HCT116 (cell line): ENCODE measurements around the gene KNSTRN. TPM values are rescaled to one million over a fixed set of nuclear protein-coding genes. Genes with fewer than 3 reads are reported as not detected.

Experiments used
- ATAC-seq: fragments of 200-7000 bp; cut with Tn5 transposase; 2 replicates; pipeline ENCODE4 v1.9.1; 2020; ENCODE audit warnings: mild to moderate bottlenecking, moderate library complexity
- BruUV-seq: library from RNA; stranded (reverse); fragments of 400-500 nt; replicated peaks from 2 replicates; lab custom pipeline; 2021; lab: Mats Ljungman, UMichigan
- CTCF ChIA-PET: fragments of 300-600 bp; sonication (Branson Sonifier 250); formaldehyde crosslinking; loops from one replicate; lab custom pipeline; 2021; ENCODE audit warnings: antibody characterized with exemption; lab: Charles Lee
- POLR2A ChIA-PET: fragments of 300-600, 350-600 bp; sonication (Branson Sonifier 250); formaldehyde crosslinking; loops from one replicate; lab custom pipeline; 2021; ENCODE audit warnings: antibody characterized with exemption; lab: Charles Lee
- RAD21 ChIA-PET, 2 experiments: fragments of 300-600 bp; sonication (Branson Sonifier 250); formaldehyde crosslinking; loops; one replicate each; lab custom pipeline; 2023; ENCODE audit warnings: low total read pairs in 2 of 2; ENCODE audit not compliant: uncharacterized antibody in 2 of 2, unreplicated experiment in 2 of 2, low non-redundant PET in 1 of 2; lab: Charles Lee
- DNase-seq: peaks from one replicate; pipeline ENCODE4 v3.0.0-alpha.2; 2010; ENCODE audit warnings: low read depth, low spot score
- H2AFZ ChIP-seq: fragments of 200-600 bp; shearing (Covaris generic), sonication (generic); 2 replicates; pipeline ENCODE4 v1.6.1; 2017; ENCODE audit warnings: low read depth, mixed run types, mixed read lengths, antibody characterized with exemption, low read length; ENCODE audit not compliant: poor library complexity, severe bottlenecking
- H3K27ac ChIP-seq: 2 replicates; pipeline ENCODE4 v1.5.1; 2012; ENCODE audit warnings: low read depth, low read length
- H3K27me3 ChIP-seq: fragments of 200-600 bp; sonication (generic); 2 replicates; pipeline ENCODE4 v1.6.1; 2016; ENCODE audit warnings: mixed run types, low read length, mixed read lengths; ENCODE audit not compliant: insufficient read depth
- H3K36me3 ChIP-seq, 2 experiments: fragments of 200-500 bp in 1 of 2; fragments of 200-600 bp in 1 of 2; sonication (Bioruptor generic) in 1 of 2; sonication (generic) in 1 of 2; 2 replicates each; pipeline versions ENCODE4 v1.5.1 to v1.6.1; 2014 to 2016; ENCODE audit warnings: low read length in 2 of 2, inconsistent platforms in 1 of 2, mixed read lengths in 1 of 2, mixed run types in 1 of 2; ENCODE audit not compliant: insufficient read depth in 2 of 2, control insufficient read depth in 1 of 2
- H3K4me1 ChIP-seq, 2 experiments: fragments of 200-600 bp in 1 of 2; sonication (generic) in 1 of 2; 2 replicates each; pipeline versions ENCODE4 v1.5.1 to v1.6.1; 2012 to 2017; ENCODE audit warnings: low read length in 2 of 2, inconsistent platforms in 1 of 2, mild to moderate bottlenecking in 1 of 2, mixed read lengths in 1 of 2, mixed run types in 1 of 2, moderate library complexity in 1 of 2; ENCODE audit not compliant: insufficient read depth in 2 of 2, control insufficient read depth in 1 of 2
- H3K4me2 ChIP-seq: fragments of 200-600 bp; sonication (generic); 2 replicates; pipeline ENCODE4 v1.6.1; 2017; ENCODE audit warnings: mixed run types, low read length, mixed read lengths
- H3K4me3 ChIP-seq, 2 experiments: fragments of 200-600 bp in 1 of 2; sonication (generic) in 1 of 2; replicated peaks in 1 of 2; 2 replicates each; pipeline ENCODE4 v1.5.1; 2011 to 2016; ENCODE audit warnings: low read length in 2 of 2, control low read depth in 1 of 2, low read depth in 1 of 2, mild to moderate bottlenecking in 1 of 2, mixed read lengths in 1 of 2, mixed run types in 1 of 2
- H3K79me2 ChIP-seq: fragments of 200-600 bp; sonication (generic); 2 replicates; pipeline ENCODE4 v1.6.1; 2017; ENCODE audit warnings: mild to moderate bottlenecking, mixed run types, low read length, moderate library complexity, mixed read lengths; ENCODE audit not compliant: insufficient read depth
- H3K9ac ChIP-seq: fragments of 200-600 bp; sonication (generic); 2 replicates; pipeline ENCODE4 v1.6.1; 2016; ENCODE audit warnings: low read length, mixed read lengths
- H3K9me2 ChIP-seq: fragments of 200-600 bp; sonication (generic), shearing (Covaris generic); 2 replicates; pipeline ENCODE4 v1.6.1; 2017; ENCODE audit warnings: mixed run types, mild to moderate bottlenecking, moderate library complexity; ENCODE audit not compliant: insufficient read depth
- H3K9me3 ChIP-seq, 2 experiments: fragments of 200-500 bp in 1 of 2; fragments of 200-600 bp in 1 of 2; sonication (Bioruptor generic) in 1 of 2; sonication (generic) in 1 of 2; 2 replicates each; pipeline ENCODE4 v1.6.1; 2014 to 2017; ENCODE audit warnings: low read length in 2 of 2, mixed read lengths in 2 of 2, inconsistent platforms in 1 of 2, low read depth in 1 of 2, mild to moderate bottlenecking in 1 of 2, mixed run types in 1 of 2, moderate library complexity in 1 of 2; ENCODE audit not compliant: control insufficient read depth in 1 of 2, insufficient read depth in 1 of 2
- H4K20me1 ChIP-seq: fragments of 200-600 bp; sonication (generic), shearing (Covaris generic); 2 replicates; pipeline ENCODE4 v1.6.1; 2017; ENCODE audit warnings: mixed run types, mild to moderate bottlenecking, moderate library complexity; ENCODE audit not compliant: insufficient read depth
- CBX3 ChIP-seq: IDR thresholded peaks from 2 replicates; pipeline ENCODE4 v1.6.1; 2012; ENCODE audit warnings: low read depth
- EZH2phosphoT487 ChIP-seq: fragments of 200-600 bp; IDR thresholded peaks from 2 replicates; pipeline ENCODE4 v1.6.1; 2018; ENCODE audit warnings: antibody characterized with exemption, borderline replicate concordance
- POLR2AphosphoS5 ChIP-seq: IDR thresholded peaks from 2 replicates; pipeline ENCODE4 v1.6.1; 2011; ENCODE audit warnings: mild to moderate bottlenecking, low read depth, low read length, moderate library complexity
- REST ChIP-seq: IDR thresholded peaks from 2 replicates; pipeline ENCODE4 v1.6.1; 2012; ENCODE audit warnings: low read depth
- SIN3A ChIP-seq: IDR thresholded peaks from 2 replicates; pipeline ENCODE4 v1.6.1; 2012; ENCODE audit warnings: low read depth
- SP1 ChIP-seq: IDR thresholded peaks from 2 replicates; pipeline ENCODE4 v1.6.1; 2012; ENCODE audit warnings: low read depth
- YY1 ChIP-seq: IDR thresholded peaks from 2 replicates; pipeline ENCODE4 v1.6.1; 2011; ENCODE audit warnings: low read length, low read depth, moderate library complexity, mild to moderate bottlenecking; ENCODE audit not compliant: insufficient replicate concordance; ENCODE audit errors: extremely low read depth
- ZBTB33 ChIP-seq: IDR thresholded peaks from 2 replicates; pipeline ENCODE4 v1.6.1; 2011; ENCODE audit warnings: mild to moderate bottlenecking, low read length, moderate library complexity; ENCODE audit not compliant: insufficient replicate concordance; ENCODE audit errors: extremely low read depth
- intact Hi-C: fragments of 100-400 bp; cut with micrococcal nuclease; formaldehyde crosslinking; loops from 2 replicates; pipeline ENCODE4 v1.10.0; 2022
- total RNA-seq: library from RNA; stranded (reverse); gene quantifications from one replicate; pipeline ENCODE4 v1.2.1, GENCODE V29; 2021; ENCODE audit not compliant: unreplicated experiment

KNSTRN gene
- total RNA-seq, 1 experiment from 2014 or later = 84.1 TPM

- CTCF ChIA-PET = interaction anchor here (0.7 kb wide), 1 partner anchor 59 kb away, joined by 3 read pairs; the partner anchor contains the start of gene CCDC9B
- no peak for ATAC-seq
These were observed 16.8 kb downstream of the KNSTRN start for GRCh38 chr15:40399370-40399769.

More at GRCh38 chr15:40399370-40399769, 16.8 kb downstream of the KNSTRN start:
- H3K4me1 ChIP-seq = no peaks in the 10 kb centered on the region
- no peaks in the 10 kb centered on the region for H3K36me3 ChIP-seq
- BruUV-seq = no TSS peak
- no peak overlapping the region for H3K27ac ChIP-seq
- DNase-seq = no peak
- H3K9me2 ChIP-seq = no peaks in the 10 kb centered on the region
- no peak overlapping the region for H2AFZ ChIP-seq
- TF ChIP-seq YY1 (no peak), ZBTB33 (no peak), SIN3A (no peak), SP1 (no peak), REST (no peak), CBX3 (no peak), EZH2phosphoT487 (no peak), POLR2AphosphoS5 (no peak)
- H3K4me2 ChIP-seq = no peak overlapping the region
- POLR2A ChIA-PET = no interaction called here
- no peak overlapping the region for H3K9ac ChIP-seq
- no peaks in the 10 kb centered on the region for H4K20me1 ChIP-seq
- RAD21 ChIA-PET = no interaction called here
- no peaks in the 10 kb centered on the region for H3K79me2 ChIP-seq
- H3K27me3 ChIP-seq = no peaks in the 10 kb centered on the region
- no peaks in the 10 kb centered on the region for H3K9me3 ChIP-seq
- intact Hi-C loops = no loop called here
- no peak overlapping the region for H3K4me3 ChIP-seq
